Spleen (tissue), 11 donors: ENCODE results near the gene AGXT2. TPM values are rescaled to one million over a fixed set of nuclear protein-coding genes. Genes with fewer than 3 reads are reported as not detected.

Experiments
- DNase-seq: peaks from one replicate; pipeline ENCODE4 v3.0.0-alpha.2; 2020
- H3K27ac ChIP-seq, 8 donors: fragments of 200-600 bp; sonication (generic) in 7 of 8; 1 replicate in 4 of 8; 2 replicates in 4 of 8; pipeline versions ENCODE4 v1.5.0 to v1.8.0; 2016 to 2021; ENCODE audit warnings: inconsistent platforms in 4 of 8, mild to moderate bottlenecking in 4 of 8, moderate library complexity in 1 of 8
- H3K27me3 ChIP-seq, 7 donors: fragments of 200-600 bp; sonication (generic) in 6 of 7; replicated peaks in 1 of 7; 1 replicate in 4 of 7; 2 replicates in 3 of 7; pipeline versions ENCODE4 v1.5.0 to v1.8.0; 2016 to 2021; ENCODE audit warnings: inconsistent platforms in 3 of 7, mild to moderate bottlenecking in 1 of 7
- H3K36me3 ChIP-seq, 6 donors: fragments of 200-600 bp; sonication (generic) in 5 of 6; 1 replicate in 4 of 6; 2 replicates in 2 of 6; pipeline versions ENCODE4 v1.5.0 to v1.8.0; 2016 to 2021; ENCODE audit warnings: inconsistent platforms in 2 of 6
- H3K4me1 ChIP-seq, 6 donors: fragments of 200-600 bp; sonication (generic) in 5 of 6; 1 replicate in 3 of 6; 2 replicates in 3 of 6; pipeline versions ENCODE4 v1.5.0 to v1.8.0; 2016 to 2021; ENCODE audit warnings: inconsistent platforms in 3 of 6
- H3K4me3 ChIP-seq, 8 donors: fragments of 200-600 bp; sonication (generic) in 7 of 8; 1 replicate in 4 of 8; 2 replicates in 4 of 8; pipeline versions ENCODE4 v1.5.0 to v1.8.0; 2016 to 2021; ENCODE audit warnings: inconsistent platforms in 4 of 8, mild to moderate bottlenecking in 4 of 8, moderate library complexity in 2 of 8
- H3K9me3 ChIP-seq, 8 donors: fragments of 200-600 bp; sonication (generic) in 7 of 8; 1 replicate in 4 of 8; 2 replicates in 4 of 8; pipeline versions ENCODE4 v1.5.0 to v1.8.0; 2016 to 2021; ENCODE audit warnings: inconsistent platforms in 4 of 8
- POLR2A ChIP-seq, 3 donors: fragments of 450-650 bp; IDR thresholded peaks; one replicate each; pipeline ENCODE4 v1.5.1; 2017; ENCODE audit warnings: antibody characterized with exemption in 3 of 3, mild to moderate bottlenecking in 1 of 3
- POLR2AphosphoS5 ChIP-seq, 3 donors: sonication (generic); formaldehyde crosslinking; IDR thresholded peaks; one replicate each; pipeline ENCODE4 v1.5.1; 2017; ENCODE audit warnings: antibody characterized with exemption in 3 of 3
- WGBS, 5 donors: extraction: QIAGEN DNeasy Blood & Tissue Kit in 3 of 5; methylation state at CpG; one replicate each; pipeline versions ENCODE4 v1.1.5 to v1.1.7; 2013 to 2018; 5-methylcytosine and 5-hydroxymethylcytosine counted together
- intact Hi-C: fragments of 100-400 bp; cut with DNase I; formaldehyde crosslinking; loops from one replicate; pipeline ENCODE4 v1.15.0; 2023; ENCODE audit warnings: low total_unique reads
- polyA plus RNA-seq, 3 donors: library from polyadenylated mRNA; stranded (reverse); fragments of 200-250 nt; gene quantifications; one replicate each; pipeline ENCODE4 v1.2.1, GENCODE V29; 2013
- total RNA-seq, 7 donors: library from RNA; depleted of rRNA in 3 of 7; stranded (reverse); fragments of >200 nt in 3 of 7; fragmentation: NEBNext Ultra II Directional in 4 of 7; extraction: Animal tissue kit (Norgen Biotek cat#: 25700) in 4 of 7; gene quantifications; one replicate each; pipeline versions ENCODE4 v1.1.0 to v1.2.1, GENCODE V29; 2016 to 2021
- TF ChIP-seq, protein P1 (sequence below), 11 experiments: fragments of 200-600 bp in 7 of 11; fragments of 450-650 bp in 4 of 11; sonication (generic) in 4 of 11; IDR thresholded peaks in 8 of 11; conservative IDR thresholded peaks in 3 of 11; 1 replicate in 7 of 11; 2 replicates in 4 of 11; pipeline versions ENCODE4 v1.4.0 to v1.8.0; 2016 to 2021; ENCODE audit warnings: antibody characterized with exemption in 11 of 11, inconsistent platforms in 4 of 11, mild to moderate bottlenecking in 1 of 11
- donor health status: healthy with polysubstance abuse.
- donor health status: DM: no; HTN: no; CAD: no; lungs with moderate emphysema.
- donor health status: DM: no; HTN: no; CAD: no.
- donor health status: Bipolar disorder and iron deficiency.
- donor health status: healthy.
- donor health status: DM: no; HTN: no; CAD: no.
- donor health status: DM: yes; HTN: yes; CAD: no.

The AGXT2 gene
- total and polyA plus RNA-seq, 10 donors, result not detected

DNA sequence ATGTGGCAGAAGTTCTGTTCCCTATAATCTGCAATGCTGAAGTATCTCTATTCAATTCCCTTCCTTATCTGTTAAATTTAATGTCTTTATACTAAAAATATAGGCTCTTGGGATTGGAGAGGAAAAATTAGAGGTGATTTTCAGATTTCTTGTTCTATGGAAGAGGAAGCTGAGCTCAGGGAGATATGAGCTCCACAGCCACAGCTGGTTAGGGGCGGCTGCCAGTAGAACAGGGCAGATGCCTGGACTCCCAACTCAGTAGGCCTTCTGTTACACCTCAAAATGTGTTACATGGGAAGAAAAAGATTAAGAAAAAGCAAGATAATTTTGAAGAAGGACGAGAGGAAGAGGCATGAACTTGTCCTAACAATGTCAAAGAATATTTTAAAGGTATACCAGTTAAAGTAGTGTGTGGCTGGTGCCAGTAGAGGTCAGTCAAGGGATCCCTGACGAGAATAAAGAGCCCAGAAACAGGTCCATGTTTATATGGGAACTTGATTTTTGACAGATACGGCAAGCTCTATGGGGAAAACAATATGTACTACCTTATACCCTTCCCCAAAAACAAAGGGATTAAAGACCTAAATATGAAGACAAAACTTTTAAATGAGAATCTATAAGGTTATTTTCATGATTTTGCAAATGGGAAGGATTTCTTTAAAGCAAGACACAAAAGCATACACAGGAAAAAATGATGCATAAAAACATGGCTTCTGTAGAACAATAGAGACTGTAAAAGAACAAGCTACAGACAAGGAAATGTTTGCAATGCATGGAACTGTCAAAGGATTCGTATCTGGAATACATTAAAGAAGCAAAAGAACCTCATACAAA is 89.7 kb downstream of the AGXT2 start:
- DNase-seq, result no peak

DNA sequence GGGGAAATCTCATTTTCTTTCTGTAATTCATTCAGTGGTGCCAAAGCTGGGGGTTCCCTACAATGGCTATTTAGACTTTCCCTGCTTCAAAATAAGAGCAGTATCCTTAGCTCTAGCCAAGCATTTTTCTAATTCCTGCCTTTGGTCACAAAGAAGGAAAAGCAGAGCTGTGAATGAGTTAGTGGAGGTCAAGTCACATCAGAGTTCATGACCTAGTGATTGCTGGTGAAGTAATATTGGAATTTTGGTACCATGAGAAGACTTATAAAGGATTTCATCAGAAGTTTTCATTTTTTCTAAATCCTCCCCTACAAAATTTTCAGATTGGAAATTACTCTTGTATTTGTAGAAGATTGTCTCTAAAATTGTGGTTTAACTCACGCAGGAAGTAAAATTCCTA is 90.4 kb downstream of the AGXT2 start:
- DNase-seq, result no peak
- Histone ChIP-seq H3K4me3 (no peak overlapping the region), H3K27me3 (no peaks in the 10 kb centered on the region), H3K9me3 (no peaks in the 10 kb centered on the region), H3K27ac (no peak overlapping the region), H3K4me1 (no peaks in the 10 kb centered on the region), H3K36me3 (peaks cover 0 to 45% (median 33%) of the 10 kb centered on the region in 6 donors)
- WGBS, 5 donors, result 91 to 97% (median 93%) methylated on average over 1 of the region's 1 CpG
- intact Hi-C loops, result no loop called here
- TF ChIP-seq POLR2AphosphoS5 (IDR thresholded peaks at IDR 0.05) (no peak), POLR2A (IDR thresholded peaks at IDR 0.05) (no peak)
- TF ChIP-seq, protein P1, sequence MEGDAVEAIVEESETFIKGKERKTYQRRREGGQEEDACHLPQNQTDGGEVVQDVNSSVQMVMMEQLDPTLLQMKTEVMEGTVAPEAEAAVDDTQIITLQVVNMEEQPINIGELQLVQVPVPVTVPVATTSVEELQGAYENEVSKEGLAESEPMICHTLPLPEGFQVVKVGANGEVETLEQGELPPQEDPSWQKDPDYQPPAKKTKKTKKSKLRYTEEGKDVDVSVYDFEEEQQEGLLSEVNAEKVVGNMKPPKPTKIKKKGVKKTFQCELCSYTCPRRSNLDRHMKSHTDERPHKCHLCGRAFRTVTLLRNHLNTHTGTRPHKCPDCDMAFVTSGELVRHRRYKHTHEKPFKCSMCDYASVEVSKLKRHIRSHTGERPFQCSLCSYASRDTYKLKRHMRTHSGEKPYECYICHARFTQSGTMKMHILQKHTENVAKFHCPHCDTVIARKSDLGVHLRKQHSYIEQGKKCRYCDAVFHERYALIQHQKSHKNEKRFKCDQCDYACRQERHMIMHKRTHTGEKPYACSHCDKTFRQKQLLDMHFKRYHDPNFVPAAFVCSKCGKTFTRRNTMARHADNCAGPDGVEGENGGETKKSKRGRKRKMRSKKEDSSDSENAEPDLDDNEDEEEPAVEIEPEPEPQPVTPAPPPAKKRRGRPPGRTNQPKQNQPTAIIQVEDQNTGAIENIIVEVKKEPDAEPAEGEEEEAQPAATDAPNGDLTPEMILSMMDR (IDR thresholded peaks at IDR 0.05 in 8 of 11, conservative IDR thresholded peaks at IDR 0.05 in 3 of 11), result no peak

More for the DNA sequence above, 89.7 kb downstream of the AGXT2 start:
- Histone ChIP-seq H3K4me3 (no peak overlapping the region), H3K36me3 (peaks cover 0 to 37% (median 27%) of the 10 kb centered on the region in 6 donors), H3K4me1 (no peaks in the 10 kb centered on the region), H3K27me3 (no peaks in the 10 kb centered on the region), H3K9me3 (no peaks in the 10 kb centered on the region), H3K27ac (no peak overlapping the region)
- 51 to 66% (median 60%) methylated on average over 5 of the region's 5 CpGs for WGBS, 5 donors
- TF ChIP-seq, protein P1 (IDR thresholded peaks at IDR 0.05 in 8 of 11, conservative IDR thresholded peaks at IDR 0.05 in 3 of 11), result peak in 3 of 11 experiments; percentile 8 to 30 (median 14)
- TF ChIP-seq POLR2A (IDR thresholded peaks at IDR 0.05), result no peak
- intact Hi-C loops, result no loop called here

Other genes with a start within 250 kb of the AGXT2 start
- gene TTC23L, start 208.8 kb downstream of the AGXT2 start, total RNA-seq, result under 1 TPM in 3 of 7 donors, not detected in 4; 0.11 to 0.42 (median 0.24) TPM
- gene TTC23L, start 208.8 kb downstream of the AGXT2 start, polyA plus RNA-seq, result under 1 TPM; 0.07 to 0.29 (median 0.23) TPM
- gene RAD1, start 132.4 kb downstream of the AGXT2 start, total RNA-seq, result 10 to 100 TPM; 10.8 to 19.3 (median 15.2) TPM
- gene RAD1, start 132.4 kb downstream of the AGXT2 start, polyA plus RNA-seq, result 10 to 100 TPM in 1 of 3 donors, 1 to 10 TPM in 2; 7.8 to 12.3 (median 9.4) TPM
- gene BRIX1, start 132.2 kb downstream of the AGXT2 start, total RNA-seq, result 10 to 100 TPM; 17.8 to 27.2 (median 22.0) TPM
- 10 to 100 TPM; 20.5 to 28.3 (median 27.8) TPM for gene BRIX1, start 132.2 kb downstream of the AGXT2 start, polyA plus RNA-seq
- gene DNAJC21, start 118.4 kb downstream of the AGXT2 start, total RNA-seq, result 10 to 100 TPM; 22.9 to 35.2 (median 30.1) TPM
- gene DNAJC21, start 118.4 kb downstream of the AGXT2 start, polyA plus RNA-seq, result 10 to 100 TPM; 16.3 to 22.1 (median 21.8) TPM
- gene PRLR, start 182.5 kb upstream of the AGXT2 start, total RNA-seq, result under 1 TPM; 0.09 to 0.82 (median 0.40) TPM
- under 1 TPM; 0.02 to 0.03 (median 0.03) TPM for gene PRLR, start 182.5 kb upstream of the AGXT2 start, polyA plus RNA-seq